Neural progenitor cell (in vitro differentiated cells): ENCODE results near the gene SLC9C2.
A peak's percentile ranks its signal among the peaks of the same experiment; 100 is the strongest.

Experiments used
- EZH2 ChIP-seq: fragments of 200-600 bp; sonication (generic); IDR thresholded peaks from 2 replicates; pipeline ENCODE4 v1.6.1; 2017; ENCODE audit warnings: antibody characterized with exemption, mild to moderate bottlenecking, moderate library complexity
- EZH2phosphoT487 ChIP-seq: fragments of 200-600 bp; sonication (generic); IDR thresholded peaks from 2 replicates; pipeline ENCODE4 v1.6.1; 2017; ENCODE audit warnings: antibody characterized with exemption
- TF ChIP-seq, protein P1 (sequence below): fragments of 200-600 bp; sonication (generic); IDR thresholded peaks from 2 replicates; pipeline ENCODE4 v1.5.1; 2017; ENCODE audit warnings: antibody characterized with exemption, mild to moderate bottlenecking

GRCh38 chr1:173562813-173563212, 40.1 kb downstream of the SLC9C2 start:
- TF ChIP-seq, protein P1, sequence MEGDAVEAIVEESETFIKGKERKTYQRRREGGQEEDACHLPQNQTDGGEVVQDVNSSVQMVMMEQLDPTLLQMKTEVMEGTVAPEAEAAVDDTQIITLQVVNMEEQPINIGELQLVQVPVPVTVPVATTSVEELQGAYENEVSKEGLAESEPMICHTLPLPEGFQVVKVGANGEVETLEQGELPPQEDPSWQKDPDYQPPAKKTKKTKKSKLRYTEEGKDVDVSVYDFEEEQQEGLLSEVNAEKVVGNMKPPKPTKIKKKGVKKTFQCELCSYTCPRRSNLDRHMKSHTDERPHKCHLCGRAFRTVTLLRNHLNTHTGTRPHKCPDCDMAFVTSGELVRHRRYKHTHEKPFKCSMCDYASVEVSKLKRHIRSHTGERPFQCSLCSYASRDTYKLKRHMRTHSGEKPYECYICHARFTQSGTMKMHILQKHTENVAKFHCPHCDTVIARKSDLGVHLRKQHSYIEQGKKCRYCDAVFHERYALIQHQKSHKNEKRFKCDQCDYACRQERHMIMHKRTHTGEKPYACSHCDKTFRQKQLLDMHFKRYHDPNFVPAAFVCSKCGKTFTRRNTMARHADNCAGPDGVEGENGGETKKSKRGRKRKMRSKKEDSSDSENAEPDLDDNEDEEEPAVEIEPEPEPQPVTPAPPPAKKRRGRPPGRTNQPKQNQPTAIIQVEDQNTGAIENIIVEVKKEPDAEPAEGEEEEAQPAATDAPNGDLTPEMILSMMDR, result peak; percentile 13
- TF ChIP-seq EZH2 (no peak), EZH2phosphoT487 (no peak)
